Neutrophil (primary cell): ENCODE measurements around the gene SEMA4F.

Experiments used
- H3K27ac ChIP-seq: fragments of 200-600 bp; sonication (generic); 2 replicates; pipeline ENCODE4 v1.5.1; 2016; ENCODE audit warnings: mild to moderate bottlenecking, moderate library complexity
- H3K27me3 ChIP-seq: fragments of 200-600 bp; sonication (generic); 2 replicates; pipeline ENCODE4 v1.6.0; 2016; ENCODE audit warnings: mild to moderate bottlenecking
- H3K36me3 ChIP-seq: fragments of 200-600 bp; sonication (generic); 2 replicates; pipeline ENCODE4 v1.5.1; 2017
- H3K4me1 ChIP-seq, 2 experiments: fragments of 200-600 bp in 1 of 2; sonication (generic) in 1 of 2; 1 replicate in 1 of 2; 2 replicates in 1 of 2; pipeline versions ENCODE4 v1.5.1 to v1.6.1; 2013 to 2016; ENCODE audit warnings: low read depth in 1 of 2, low read length in 1 of 2, mild to moderate bottlenecking in 1 of 2, moderate library complexity in 1 of 2; ENCODE audit not compliant: control insufficient read depth in 1 of 2, insufficient read depth in 1 of 2
- H3K4me3 ChIP-seq, 2 experiments: fragments of 200-600 bp in 1 of 2; sonication (generic) in 1 of 2; 1 replicate in 1 of 2; 2 replicates in 1 of 2; pipeline ENCODE4 v1.5.1; 2013 to 2016; ENCODE audit warnings: low read depth in 1 of 2, low read length in 1 of 2, mild to moderate bottlenecking in 1 of 2, moderate library complexity in 1 of 2
- H3K9me3 ChIP-seq: fragments of 200-600 bp; sonication (generic); 2 replicates; pipeline ENCODE4 v1.5.1; 2016
- CTCF ChIP-seq: fragments of 200-600 bp; sonication (generic); IDR thresholded peaks from 2 replicates; pipeline ENCODE4 v1.5.1; 2016; ENCODE audit warnings: antibody characterized with exemption

SEMA4F gene

GRCh38 chr2:74704216-74704615 is 50.2 kb downstream of the SEMA4F start:
- Histone ChIP-seq H3K4me1 (peaks cover 0 to 5% of the 10 kb centered on the region in 2 experiments), H3K36me3 (no peaks in the 10 kb centered on the region), H3K4me3 (no peak overlapping the region), H3K27ac (no peak overlapping the region), H3K27me3 (peaks cover 29% of the 10 kb centered on the region), H3K9me3 (no peaks in the 10 kb centered on the region)
- no peak for TF ChIP-seq CTCF

GRCh38 chr2:74706741-74707140 is 52.7 kb downstream of the SEMA4F start:
- no peak for TF ChIP-seq CTCF
- peaks cover 10% of the 10 kb centered on the region for H3K27me3 ChIP-seq
- peaks cover 0 to 6% of the 10 kb centered on the region in 2 experiments for H3K4me1 ChIP-seq
- no peak overlapping the region for H3K4me3 ChIP-seq
- H3K27ac ChIP-seq: no peak overlapping the region
- H3K9me3 ChIP-seq: no peaks in the 10 kb centered on the region
- no peaks in the 10 kb centered on the region for H3K36me3 ChIP-seq

GRCh38 chr2:74707837-74708236 is 53.8 kb downstream of the SEMA4F start:
- H3K4me3 ChIP-seq: no peak overlapping the region
- no peak for TF ChIP-seq CTCF
- no peaks in the 10 kb centered on the region for H3K27me3 ChIP-seq
- H3K4me1 ChIP-seq: peaks cover 0 to 6% of the 10 kb centered on the region in 2 experiments
- no peaks in the 10 kb centered on the region for H3K9me3 ChIP-seq
- H3K36me3 ChIP-seq: no peaks in the 10 kb centered on the region
- no peak overlapping the region for H3K27ac ChIP-seq

- no peaks in the 10 kb centered on the region for H3K27me3 ChIP-seq
- no peak for TF ChIP-seq CTCF
Observed at GRCh38 chr2:74708296-74708695, 54.2 kb downstream of the SEMA4F start.

GRCh38 chr2:74708883-74709282 is 54.8 kb downstream of the SEMA4F start:
- H3K4me1 ChIP-seq: peaks cover 0 to 6% of the 10 kb centered on the region in 2 experiments
- H3K27ac ChIP-seq: no peak overlapping the region
- H3K4me3 ChIP-seq: no peak overlapping the region
- no peaks in the 10 kb centered on the region for H3K36me3 ChIP-seq
- TF ChIP-seq CTCF: no peak
- H3K9me3 ChIP-seq: no peaks in the 10 kb centered on the region
- no peaks in the 10 kb centered on the region for H3K27me3 ChIP-seq

More at GRCh38 chr2:74708296-74708695, 54.2 kb downstream of the SEMA4F start:
- Histone ChIP-seq H3K27ac (no peak overlapping the region), H3K36me3 (no peaks in the 10 kb centered on the region), H3K4me3 (no peak overlapping the region), H3K9me3 (no peaks in the 10 kb centered on the region), H3K4me1 (peaks cover 0 to 6% of the 10 kb centered on the region in 2 experiments)
